NCI-H774 (cell line): Measurements from ENCODE around the gene LMBR1L.
A peak's percentile ranks its signal among the peaks of the same experiment; 100 is the strongest.

Experiments
- DNase-seq: peaks from one replicate; lab custom pipeline; 2025; lab: John Stamatoyannopoulos, UW

LMBR1L gene

DNA sequence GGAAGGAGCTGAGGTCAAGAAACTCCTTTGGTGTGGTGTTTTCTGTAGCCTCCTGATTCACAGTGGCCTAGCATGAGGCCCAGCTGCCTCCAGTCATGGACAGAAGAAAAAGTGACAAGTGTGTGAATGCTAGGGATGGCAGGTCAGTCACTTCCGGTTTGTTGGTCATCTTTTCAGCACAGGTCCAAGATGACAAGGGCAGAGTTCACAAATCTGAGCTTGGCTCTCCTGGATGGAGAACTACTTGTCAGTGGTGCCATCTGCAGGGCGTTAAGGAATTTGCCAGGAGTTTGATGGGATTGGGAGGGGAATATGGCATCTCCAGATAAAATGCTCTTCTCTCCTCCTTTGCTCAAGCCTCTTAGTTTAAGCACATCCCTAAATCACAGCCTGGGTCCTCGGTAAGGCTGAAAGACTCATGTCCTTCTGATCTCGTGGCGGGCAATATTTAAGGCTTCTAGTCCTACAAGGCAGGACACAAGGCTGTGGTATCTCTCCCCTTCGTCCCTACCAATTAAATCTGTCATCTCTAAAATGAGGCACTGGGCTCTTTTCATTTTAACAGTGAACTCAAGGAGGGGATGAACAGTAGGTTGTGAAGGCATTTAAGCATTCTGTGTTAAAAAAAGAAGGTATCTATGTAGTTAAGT lies 10.5 kb upstream of the LMBR1L start:
- peak; percentile 32 for DNase-seq

DNA sequence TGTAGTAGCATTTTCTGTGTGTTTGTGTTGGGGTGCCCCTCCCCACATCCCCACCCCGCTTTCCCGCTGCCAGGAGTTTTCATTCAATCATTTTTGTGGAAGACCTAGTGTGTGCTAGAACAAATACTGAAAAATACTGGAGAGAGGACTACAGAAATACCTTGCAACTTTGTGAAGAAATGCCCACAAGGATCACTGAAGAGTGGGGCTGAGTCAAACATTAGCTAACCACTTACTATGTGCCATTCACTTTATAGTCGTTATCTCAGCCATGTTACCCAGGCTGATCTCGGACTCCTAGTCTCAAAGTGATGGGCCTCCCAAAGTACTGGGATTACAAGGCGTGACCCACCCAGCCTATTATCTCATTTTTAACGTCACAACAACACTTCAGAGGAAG lies 559 bp upstream of the LMBR1L start:
- no peak for DNase-seq

DNA sequence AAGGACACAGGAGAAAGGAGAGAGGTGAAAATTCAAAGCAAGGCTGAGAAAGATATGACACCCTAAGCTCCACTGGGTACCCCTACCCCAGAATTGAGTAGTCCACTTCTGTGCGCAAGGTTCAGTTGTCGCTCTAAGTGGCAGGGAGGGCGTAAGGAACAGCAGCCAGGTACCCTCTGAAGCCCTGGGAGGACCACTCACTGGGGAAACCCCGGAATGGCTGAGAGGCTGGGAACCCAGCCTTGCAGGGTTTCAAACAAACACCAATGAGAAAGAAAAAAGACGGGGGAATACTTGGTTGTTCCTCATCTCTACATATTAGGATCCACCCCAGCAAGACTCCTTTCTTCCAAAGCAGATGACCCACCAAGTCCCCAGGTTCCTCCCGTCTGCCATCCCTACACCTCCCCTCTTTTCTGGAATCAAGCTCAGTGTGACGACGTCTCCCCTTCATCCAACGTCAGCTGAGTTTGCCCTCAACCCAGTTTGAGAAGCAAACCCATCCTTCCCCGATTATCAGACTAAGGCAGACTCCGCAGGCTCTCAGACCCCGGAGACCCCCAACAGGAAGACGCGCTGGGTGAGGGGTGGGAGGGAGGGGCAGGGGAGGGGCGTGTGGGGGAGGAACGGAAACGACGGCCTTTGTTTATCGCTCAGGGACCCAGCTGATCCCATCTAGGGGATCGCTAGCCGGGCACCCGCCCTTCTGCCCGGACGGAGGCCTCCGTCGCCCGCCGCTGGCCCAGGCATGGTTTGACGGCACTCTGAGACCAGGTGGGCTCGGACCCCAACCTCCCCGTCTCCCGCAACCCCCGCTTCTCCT lies 795 bp downstream of the LMBR1L start:
- DNase-seq, result no peak

DNA sequence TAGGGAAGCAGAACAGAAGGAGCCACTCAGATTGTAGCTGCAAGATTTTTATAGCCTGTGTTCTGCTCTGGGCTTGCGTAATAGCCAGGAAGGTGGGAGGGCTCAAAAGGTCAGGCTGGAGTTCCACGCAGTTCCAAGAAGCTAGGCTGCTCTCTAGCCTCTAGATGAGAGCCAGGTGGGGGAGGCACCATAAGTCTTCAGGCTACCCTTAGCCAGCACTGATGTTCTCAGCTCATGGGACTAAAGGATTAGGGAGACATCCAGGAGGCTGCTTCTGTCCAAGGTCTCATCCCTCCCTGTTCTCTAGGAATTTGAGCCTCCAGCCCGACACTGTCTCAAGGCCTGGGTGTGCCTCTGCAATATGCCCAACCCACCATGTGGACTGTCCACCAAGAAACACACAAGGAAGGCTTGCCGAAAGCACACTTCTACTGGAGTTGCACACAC lies 1.7 kb downstream of the LMBR1L start:
- DNase-seq, result no peak

DNA sequence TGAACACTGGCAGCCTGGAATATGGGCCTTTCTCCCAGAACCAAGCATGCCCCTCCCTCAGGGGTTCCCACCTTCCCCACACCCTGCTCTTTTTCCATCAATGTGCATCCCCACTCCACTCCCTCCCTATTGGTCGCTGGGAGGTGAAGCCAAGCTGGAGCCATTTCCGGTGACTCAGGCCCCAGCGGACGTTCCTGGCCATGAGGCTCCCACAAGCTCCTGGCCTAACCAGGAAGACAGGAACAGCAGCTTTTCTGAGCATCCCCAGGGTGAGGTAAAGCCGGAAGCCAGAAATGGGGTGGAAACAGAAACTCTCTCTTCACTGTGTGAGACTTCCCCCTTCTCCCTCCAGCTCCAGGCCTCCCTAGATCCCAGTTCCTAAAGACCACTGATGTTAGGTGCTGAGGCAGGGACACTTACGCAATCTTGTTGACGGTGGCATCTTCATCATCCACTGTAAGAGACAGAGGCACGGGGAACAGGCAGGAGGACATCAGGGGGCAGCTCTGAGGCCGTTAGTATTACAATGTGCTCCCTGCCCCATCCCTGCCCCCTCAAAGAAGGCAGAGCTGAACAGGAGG lies 5.1 kb downstream of the LMBR1L start:
- no peak for DNase-seq

DNA sequence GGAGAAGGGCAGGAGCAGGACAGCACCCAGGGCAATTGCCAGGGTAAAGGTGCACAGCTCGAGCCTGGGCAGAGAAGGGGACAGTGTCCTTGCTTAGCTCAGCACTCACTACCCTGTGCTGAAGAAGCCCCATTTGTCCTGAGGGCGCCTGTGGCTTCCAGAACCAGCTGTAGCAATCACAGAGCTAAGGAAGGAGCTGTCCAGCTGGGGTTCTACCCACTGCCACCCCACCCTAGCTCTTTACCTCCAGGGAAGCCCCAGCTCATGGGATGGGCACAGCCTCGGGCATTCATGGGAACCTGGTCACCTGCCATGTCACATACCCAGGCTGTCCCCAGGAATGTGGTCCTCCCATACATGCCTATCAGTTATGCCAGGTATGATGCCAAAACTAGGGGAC lies 5.8 kb downstream of the LMBR1L start:
- no peak for DNase-seq

DNA sequence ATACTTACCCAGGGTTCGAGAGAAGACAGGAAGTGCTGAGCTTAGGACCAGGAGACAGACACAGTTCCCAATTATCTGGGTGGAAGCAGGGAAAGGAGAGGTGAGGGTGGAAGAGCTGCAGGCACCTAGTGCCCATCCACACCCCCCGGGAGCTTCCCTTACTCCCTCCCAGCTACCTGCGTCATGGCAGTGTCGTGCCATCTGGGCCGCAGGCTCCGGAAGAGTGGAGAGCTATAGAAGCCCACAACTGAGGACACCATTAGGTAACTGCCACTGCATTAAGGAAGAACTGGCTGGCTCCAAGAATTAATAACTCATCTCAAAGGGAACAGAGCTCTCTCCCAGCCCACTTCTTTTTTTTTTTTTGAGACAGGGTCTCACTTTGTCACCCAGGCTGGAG lies 10.3 kb downstream of the LMBR1L start:
- DNase-seq, result no peak

DNA sequence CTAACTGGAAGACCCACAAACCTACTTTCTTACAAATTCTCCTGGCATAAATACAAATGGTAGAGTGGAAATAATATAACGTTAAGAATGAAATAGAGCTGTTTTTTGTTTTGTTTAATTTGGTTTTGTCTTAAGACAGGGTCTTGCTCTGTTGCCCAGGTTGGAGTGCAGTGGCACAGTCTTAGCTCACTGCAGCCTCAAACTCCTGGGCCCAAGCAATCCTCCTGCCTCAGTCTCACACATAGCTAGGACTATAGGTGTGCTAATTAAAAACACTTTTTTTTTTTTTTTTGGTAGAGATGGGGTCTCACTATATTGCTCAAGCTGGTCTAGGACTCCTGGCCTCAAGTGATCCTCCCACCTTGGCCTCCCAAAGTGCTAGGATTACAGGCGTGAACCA lies 11.9 kb downstream of the LMBR1L start:
- no peak for DNase-seq

DNA sequence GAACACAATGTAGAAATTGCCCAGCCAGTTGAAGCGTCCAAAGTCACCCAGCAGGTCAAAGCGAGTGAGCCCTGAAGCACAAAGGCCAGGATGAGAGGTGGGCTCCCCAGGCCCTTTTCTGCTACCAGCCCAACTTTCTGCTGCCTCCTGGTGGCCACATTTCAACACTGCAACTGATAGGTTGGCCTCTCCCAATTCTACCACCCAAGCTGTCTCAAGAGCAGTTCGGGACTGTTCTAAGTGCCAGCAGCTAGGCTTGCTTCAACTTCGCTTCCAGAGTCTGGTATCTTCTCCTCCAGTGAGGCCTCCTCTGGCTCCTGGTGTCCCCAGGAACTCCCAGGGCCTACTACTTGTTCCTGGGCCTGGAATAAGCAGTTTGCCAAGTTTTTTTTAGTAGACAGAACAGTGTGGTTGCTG lies 12.6 kb downstream of the LMBR1L start:
- no peak for DNase-seq

DNA sequence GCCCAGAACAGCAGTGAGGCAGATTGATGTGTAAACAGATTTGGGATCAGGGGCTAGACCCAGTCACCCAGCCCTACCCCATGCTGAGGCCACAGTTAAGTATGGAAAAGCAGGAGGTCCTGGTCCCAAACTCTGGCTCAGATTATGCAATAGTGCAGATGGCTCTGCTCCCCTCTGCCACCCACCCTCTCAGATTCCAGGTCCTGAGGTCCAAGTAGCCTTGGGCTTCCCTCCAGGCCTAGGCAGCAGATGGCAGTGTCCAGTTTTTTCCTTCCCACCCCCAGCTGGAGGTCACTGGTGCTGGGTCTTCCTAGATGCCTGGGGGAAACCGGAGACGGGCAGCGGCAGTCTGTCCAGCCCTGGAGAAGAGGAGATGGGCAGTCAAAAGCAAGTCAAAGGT lies 13.3 kb downstream of the LMBR1L start:
- no peak for DNase-seq

DNA sequence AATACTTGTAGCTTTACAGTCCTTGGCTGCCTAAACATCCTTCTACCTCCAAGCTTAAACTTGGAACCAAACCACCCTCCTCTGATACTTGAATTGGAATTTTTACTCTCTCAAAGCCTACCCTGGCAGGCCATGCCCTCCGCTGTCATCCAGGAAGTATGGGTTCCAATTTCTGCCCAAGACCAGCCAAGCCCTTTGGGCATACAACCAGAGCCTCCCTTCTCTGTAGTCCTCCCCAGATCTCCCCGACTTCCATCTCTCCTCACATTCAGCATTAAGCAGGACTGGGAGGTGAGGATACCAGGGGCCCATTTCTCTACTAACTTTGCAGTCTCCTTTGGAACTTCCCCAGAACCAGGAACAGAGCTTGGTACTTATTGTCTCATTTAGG lies 15.7 kb downstream of the LMBR1L start:
- no peak for DNase-seq

DNA sequence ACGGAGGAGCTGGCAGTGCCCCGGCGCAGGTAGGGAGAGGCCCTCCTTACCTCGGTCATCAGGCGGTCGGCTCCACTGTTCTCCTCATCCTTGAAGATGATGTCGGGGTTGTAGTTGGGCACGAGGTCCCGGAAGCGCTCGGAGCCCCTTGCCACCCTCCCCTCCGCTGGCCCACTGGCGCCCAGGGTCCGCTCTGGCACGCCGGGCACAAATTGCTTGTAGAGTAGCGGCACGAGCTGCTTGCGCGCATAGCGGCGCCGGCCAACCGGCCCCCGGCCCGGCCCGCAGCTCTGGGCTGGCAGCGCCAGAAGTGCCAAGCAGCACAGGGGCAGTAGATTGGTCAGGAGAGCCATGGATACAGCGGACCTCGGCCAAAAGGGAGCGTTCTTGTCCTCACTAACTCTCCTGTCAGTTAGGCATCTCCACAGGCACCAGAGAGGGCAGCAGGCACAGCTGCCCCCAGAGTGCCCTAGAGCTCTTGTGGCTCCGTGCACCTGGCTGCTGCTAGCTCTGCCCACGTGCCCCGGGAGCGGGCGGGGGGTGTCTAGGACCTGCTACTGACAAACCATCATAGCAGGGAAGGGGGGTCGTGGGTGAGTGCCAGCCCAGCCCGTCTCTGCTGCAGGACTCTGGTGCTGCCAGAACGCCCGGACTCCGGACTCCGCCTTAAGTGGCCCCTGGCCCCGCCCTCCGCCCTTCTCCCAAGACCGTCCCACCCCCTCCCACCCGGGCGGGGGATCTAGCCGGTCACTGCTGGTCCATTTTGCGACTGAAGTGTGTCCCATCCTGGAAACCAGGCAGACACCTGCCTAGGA lies 16.3 kb downstream of the LMBR1L start, which contains the start of gene DHH:
DHH (minus strand) TSS at position 642 of the 815 bp plus-strand sequence; CDS start at position 353, 289 bp downstream.
- peak; percentile 27 for DNase-seq

DNA sequence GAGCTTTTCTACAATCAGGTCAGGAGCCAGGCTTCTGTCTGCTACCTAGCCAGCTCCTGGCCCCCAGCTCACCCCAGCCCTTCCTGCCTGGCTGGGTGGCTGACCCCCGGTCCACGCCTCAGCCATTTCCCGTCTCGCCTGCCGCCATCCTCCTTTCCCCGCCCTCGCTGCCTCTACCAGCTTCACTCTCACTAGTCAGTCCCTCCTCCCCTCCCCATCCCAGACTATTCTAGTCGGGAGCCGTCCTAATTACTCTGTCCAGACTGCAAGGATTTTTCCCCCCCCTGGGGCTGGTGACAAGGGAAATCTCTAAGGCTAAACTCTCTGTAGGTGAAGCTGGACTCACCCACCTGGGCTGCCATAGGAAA lies 16.9 kb downstream of the LMBR1L start:
- DNase-seq, result no peak

DNA sequence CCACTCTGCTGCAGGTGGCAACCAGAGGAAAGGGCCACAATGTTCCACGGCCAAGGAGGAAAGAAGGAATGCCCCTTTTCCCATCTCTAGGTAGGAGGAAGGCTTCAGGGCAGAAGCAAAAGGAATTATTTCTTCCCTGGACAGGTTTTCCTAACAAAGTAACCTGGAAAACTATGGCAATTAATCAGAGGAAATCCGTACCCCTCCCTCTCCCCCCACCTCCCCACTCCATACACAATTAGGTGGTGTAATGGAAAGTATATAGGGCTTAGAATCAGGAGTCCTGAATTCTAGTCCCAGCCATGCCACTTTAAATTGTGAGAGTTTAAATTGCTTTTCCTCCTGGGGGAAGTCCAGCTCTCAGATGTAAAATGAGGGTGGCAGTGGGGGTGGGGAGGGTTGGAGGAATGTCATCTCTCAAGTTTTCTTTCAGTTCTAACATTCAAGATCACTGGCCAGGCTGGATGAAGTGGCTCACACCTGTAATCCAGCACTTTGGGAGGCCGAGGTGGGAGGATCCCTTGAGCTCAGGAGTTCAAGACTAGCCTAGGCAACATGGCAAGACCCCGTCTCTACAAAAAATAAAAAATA lies 17.7 kb downstream of the LMBR1L start:
- no peak for DNase-seq

DNA sequence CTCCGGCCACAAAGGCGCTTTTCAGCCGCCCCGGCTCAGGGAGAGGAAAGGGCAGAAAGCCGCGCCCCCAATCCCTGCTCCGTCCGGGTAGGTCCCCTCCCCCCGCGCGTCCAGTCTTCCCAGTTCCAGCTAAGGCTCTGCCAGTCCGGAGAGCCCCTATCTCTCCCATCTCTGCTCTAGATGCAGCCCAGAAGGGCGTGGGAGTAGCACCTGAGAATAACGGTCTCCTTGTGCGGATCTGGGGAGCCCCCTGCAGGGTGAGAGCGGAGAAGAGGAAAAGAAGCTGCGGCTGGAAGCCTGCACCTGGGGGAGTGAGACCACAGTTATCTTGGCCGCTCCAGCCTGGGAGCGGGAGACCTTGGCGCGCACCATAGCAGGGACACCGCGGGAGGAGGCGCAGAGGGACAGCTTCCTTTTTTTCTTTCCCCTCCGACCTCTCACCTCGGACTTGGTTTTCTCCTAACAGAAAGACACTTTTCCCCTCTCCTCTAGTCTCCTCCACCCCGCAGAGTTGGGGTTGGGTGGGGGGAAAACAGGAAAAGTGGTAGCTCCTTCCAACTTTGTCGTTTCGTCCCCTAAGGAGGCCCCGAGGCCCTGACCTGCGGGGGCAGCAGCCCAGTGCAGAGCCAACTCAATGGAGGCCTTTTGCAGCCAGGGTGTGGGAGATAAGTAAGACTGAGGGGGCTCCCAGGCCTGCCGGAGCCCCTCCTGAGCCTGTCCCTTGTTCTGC lies 18.4 kb downstream of the LMBR1L start:
- DNase-seq, result no peak

DNA sequence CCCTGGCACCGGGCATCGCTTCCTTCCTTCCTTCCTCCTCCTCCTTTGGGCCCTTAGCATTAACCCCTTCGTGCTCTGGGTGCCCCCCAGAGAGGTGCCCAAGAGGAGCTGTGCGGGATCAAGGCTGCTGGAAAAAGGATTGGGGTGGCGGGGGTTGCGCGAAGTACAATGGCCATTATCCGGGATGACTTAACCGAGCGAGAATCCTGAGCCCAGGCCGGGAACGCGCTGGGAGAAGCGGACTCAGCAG lies 18.9 kb downstream of the LMBR1L start:
- no peak for DNase-seq

DNA sequence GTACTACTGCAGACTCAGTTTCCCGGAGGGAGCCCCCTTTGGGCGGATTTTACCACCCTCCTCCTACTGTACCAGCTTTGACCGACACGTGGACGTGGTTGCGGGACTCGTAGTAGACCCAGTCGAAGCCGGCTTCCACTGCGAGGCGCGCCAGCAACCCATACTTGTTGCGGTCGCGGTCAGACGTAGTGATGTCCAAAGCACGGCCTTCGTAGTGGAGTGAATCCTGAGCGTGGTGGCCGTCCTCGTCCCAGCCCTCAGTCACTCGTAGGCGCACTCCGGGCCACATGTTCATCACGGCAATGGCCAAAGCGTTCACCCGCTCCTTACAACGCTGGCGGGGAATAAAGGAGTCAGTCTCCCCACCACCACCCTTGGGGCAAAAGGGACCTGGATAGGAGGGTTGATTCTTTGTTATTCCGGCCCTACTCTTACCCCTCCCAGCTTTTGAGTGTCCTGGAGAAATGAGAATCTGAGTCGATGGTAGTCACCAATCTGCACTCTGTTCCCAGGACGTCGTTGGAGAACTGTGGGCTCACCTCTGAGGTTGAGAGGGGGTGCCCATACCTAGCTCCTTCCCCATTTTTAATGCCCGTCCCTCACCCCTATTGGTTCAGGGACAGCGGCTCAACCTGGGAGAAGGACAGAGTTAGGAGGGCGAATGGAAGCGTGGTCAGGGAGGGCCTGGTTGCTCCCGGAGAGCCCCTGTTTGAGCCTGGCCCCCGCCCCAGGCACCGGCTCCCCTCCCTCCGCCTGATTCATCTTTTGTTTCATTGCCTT lies 19.4 kb downstream of the LMBR1L start:
- no peak for DNase-seq

DNA sequence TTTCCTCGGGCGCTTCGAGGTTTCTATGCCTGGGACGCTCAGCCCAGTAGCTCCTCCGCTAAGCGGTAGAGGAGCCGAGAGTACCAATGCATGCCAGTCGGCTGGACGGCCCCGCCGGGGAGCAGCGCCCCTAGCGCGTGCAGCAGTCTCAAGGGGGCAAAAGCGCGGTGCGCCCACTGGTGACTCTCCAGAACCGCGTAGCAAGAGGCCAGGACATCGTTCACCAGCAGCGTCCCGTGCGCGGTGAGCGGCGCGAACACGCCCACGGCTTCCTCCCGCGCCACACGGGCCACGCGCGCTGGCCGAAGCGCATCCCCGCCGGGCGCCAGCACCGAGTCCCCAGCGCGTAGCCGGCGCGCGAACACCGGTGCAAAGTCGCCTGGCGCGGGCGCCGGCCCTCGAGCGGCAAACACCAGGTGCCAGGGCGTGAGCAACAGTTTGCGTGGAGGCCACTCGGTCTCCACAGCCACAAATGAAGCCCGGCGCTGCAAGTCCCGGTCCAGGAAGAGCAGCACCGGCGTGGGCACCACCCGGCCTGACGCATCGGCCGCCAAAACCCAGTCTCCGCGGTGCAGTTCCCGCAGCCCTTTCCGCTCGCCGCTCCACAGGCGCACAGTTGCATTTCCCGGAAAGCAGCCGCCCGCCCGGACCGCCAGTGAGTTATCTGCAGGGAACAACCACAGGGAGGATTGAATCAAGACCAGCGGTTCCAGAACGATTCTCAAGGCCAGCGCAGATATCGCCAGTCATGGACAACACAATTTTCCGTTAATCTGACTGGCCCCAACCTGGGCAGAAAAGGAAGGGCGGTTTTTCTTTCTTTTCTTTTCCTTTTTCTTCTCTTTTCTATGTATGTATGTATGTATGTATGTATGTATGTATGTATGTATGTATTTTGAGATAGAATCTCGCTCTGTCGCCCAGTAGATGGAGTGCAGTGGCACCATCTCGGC lies 20.6 kb downstream of the LMBR1L start:
- DNase-seq, result no peak

DNA sequence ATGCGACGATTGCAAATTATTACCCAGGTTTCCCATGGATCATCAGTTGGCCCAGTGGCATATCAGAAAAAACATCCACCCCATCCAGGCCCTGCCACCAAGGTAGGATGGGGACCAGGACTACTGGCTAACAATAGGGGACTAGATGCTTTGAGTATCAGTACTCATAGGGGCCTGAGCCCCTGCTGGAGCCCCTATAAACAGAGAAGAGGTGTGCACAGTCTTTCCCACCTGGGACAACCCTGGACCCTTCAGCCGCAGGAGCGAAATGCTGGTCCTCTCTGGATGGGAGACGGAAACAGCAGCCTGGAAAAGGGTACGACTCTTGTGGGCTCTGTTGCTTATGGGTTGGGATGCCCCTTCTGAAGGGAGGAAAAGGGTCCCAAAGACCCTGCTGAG lies 21.7 kb downstream of the LMBR1L start:
- DNase-seq, result no peak
